ENCODE measurements around the gene IRF4.

The IRF4 gene

DNA sequence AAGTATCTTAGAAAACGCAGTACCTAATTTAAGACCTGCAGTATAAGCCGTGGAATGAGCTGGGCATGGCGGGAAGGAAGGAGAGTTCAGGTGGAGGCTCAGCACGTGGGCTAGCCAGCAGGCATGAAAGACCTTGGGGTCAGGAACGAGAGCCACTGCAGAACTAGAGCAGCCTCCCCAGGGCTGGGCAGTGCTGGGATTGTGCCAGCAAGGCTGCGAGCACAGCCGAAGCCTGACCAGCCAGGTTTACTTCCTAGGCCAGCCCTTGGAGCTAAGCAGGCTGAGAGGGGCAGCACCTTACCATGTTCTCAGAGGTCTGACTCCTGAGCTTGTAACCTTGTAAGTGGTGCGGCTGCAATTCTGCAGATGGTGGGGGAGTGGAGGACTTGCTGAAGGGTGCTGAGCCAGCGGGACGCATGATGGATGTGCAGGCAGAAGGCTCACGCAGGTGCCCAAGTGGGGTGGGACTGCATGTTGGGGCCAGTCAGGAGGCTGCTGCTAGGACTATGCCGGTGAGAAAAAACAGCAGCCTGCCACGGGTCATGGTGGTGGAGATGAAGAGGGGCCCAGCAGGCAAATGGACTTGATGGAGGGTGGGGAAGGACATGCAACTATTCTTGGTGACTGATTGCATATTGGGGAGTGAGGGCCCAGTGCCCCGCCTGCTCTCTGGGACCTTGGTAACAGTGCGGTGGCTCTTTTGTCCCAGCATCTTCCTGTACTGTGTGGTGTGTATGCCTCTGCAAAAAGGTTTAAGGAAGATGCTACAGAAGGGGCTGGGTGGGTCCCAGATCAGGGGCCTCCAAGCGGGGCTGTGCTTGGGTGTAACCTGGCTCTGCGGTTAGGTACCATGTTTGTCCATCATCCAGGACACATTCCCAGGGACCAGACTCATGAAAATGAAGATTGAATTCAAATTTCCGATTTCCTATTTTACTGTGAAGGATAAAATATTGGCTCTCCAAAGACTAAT is 37.6 kb upstream of the IRF4 start:
- DNase-seq = no peak

DNA sequence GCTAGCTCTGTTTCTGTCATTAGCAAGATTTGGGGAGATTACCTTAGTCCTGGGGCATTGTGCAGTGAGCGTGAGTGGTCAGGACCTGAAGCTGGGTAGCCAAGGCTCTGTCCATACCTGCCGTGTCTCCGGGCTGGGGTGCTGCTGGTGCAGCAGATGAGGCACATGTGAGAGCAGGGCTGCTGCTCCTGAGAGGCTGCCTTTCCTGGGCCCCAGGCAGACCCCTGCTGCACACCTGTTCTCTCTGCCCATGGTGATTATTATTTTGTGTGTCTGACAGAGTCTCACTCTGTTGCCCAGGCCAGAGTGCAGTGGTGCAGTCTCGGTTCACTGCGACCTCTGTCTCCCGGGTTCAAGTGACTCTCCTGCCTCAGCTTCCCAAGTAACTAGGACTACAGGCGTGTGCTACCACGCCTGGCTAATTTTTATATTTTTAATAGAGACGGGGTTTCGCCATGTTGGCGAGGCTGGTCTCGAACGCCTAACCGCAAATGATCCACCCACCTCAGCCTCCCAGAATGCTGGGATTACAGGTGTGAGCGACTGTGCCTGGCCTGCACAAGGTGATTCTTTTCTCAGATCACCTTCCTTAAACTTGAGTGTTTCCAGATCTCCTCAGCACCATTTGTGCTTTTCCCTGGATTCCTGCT is 36.8 kb upstream of the IRF4 start:
- DNase-seq = no peak

DNA sequence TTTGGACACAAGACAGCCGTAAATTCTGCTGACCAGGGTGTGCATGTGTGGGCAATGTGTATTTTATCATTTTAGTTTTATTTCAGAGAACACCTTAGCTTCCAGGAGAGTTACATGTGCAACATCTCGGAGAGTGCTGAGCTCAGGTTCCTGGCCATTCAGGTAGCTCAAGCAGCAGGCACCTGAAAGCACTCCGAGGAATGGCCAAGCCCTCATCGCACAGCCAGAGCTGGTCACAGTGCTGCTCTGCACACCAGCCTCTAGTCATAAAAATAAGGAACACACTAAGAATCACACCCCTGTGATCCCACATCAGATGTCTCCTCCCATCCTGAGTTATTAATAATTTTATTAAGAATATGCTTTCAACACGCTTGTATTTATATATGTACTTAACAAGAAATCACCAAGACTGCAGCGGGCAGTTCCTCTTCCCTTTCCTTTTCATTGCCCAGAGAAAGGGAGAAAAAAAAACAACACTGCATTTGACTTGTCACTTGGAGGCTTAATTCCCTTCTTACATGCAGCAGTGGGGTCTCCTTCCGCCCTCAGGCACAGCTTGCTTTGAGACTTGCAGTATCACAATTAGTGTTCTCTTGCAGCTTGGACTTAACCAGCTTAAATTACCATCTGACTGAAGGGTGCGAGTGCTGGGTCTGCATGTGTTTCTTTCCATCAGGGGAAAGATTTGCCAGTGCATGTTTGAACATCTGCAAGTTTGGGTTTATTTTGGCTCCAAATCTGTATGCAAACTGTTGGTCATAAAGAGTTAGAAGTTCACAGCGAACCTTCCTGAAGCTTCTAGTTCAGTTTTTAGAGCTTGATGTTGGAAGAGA is 36.0 kb upstream of the IRF4 start:
- DNase-seq = no peak

DNA sequence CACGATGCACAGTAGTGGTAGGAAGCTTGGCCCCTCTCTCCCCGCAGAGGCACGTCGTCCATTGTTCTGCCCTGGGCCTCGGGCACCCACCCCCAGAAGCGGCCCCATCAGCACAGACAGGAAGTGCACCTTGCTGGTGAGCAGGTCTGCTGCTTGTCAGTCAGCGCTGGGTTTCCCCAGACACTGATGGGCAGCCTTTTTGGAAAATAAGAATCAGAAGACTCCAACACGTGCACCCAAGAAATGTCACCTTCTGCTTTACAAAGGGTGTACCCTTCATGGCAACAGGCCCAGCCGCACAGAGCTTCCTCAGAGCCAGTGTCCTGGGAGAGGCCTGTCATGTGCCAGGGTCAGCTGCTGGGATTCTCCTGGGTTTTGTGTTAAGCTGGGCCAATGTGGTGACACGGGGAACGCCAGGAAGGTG is 34.7 kb upstream of the IRF4 start:
- no peak for DNase-seq

DNA sequence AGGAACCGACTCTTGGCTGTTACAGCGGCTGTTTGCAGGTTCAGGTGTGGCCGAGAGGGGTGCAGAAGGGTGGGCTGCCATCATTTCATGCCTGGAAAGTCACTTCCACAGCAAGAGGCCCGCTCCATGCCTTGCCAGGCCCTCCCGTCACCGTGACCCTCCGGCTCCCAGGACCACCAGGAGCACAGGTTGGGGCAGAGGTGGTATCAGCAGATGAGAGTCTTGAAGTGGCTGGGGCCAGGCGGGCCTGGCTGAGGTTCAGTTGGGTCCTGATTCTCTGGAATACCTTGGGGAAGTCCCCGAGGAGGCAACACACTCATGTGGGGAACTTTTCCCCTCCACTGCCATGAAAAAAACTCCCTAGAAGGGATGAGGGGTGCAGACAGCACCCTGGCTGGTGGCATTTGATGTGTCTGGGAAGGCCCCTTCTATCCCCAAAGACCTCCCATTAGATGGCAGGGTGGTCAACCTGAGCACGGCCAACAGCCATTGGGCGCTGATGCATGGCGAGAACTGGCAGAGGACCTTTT is 34.2 kb upstream of the IRF4 start:
- no peak for DNase-seq

DNA sequence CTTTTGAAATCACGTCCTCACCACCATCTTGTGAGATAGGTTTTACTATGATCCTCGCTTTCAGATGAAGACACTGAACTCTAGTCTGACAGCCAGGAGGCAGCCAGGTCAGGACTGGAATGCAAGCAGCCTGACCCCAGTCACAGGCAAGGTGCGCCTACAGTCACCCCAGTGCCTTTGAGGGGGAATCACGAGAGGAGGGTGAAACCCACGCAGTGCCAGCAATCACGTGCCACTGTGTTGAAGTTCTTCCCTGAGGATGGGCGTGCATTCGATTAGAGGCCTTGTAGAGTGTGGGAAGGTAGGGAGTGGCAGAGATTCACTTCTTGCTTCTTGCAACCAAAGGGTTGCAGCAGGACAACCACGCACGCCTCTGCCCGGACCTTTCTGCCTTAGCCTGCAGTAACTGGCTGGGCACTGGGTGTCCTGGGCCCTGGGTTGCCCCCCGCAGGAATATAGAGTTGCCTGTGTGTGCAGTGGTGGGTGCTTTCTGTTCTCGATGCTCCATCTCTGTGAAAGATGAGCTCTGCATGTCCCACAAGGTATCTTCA is 33.7 kb upstream of the IRF4 start:
- no peak for DNase-seq

DNA sequence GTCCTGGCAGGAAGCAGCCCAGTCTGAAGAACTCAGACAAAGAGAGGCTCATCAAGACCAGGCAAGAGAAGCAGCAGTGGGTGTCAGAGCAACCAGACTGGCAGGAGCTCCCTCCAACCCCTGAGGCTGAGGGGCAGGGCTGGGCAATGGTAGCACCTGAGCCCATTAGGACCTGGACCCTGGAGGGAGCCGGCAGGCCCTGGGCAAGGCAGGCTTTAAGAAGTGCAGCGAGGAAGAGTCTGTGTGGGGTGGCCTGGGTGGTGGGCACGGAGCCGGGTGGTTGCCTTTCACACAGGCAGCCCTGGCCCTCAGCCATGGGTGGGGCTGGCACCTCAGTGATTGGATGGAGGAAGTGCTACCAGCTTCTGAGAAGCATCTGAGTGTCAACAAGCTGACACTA is 33.1 kb upstream of the IRF4 start:
- no peak for DNase-seq

DNA sequence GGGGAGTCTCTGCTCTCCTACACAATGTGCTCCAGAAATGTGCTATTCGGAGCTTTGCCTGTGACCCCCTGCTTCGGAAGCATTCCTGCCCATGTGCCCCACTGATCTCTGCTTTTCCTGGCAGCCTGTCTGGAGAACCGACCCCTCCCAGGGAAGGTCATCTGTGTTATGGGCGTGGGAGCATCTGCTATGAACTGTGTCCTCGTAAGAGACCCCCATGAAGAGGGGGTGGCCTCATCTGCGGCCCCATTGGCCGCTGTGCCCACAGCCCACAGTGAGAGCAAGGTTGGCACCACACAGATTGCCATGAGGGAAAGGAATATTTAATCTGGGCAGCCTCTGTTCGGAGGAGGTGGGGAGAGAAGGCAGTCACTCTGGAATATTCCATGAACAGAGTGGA is 32.7 kb upstream of the IRF4 start:
- DNase-seq = no peak

DNA sequence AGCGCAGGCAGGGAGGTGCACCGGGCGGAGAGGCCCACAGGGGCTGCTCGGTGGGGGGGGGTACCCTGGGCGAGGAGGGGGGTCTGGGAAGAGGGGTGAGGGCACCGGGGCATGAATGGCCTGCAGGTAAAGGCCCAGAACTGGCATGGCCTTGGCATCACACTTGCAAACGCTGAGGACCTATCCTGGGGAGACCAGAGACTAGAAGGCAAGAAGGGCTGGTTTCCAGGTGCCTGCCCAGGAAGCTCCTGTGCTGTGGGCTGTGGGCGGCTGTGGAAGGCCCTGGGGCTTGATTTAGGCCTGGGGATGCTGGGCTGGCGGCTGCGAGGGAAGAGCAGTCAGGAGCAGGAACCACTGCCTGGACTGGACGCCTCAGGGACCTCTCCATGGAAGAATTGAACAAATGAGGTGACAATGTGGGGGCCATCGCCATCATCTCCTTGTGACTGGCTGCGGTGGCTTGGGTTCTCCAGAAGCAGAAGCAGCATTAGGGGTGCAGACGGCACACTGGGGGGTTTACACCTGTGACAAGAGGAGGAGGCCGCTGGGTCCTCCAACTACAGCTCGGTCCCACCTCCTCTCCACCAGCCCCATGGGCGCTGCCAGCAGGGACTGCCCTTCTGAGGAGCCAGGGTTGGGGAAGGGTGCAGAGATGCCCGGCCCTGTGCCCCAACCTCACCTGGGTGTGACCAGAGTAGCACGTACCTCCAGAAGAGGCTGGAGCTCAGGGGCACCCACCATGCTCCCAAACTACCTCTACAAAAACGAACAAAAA is 32.1 kb upstream of the IRF4 start:
- DNase-seq = no peak

DNA sequence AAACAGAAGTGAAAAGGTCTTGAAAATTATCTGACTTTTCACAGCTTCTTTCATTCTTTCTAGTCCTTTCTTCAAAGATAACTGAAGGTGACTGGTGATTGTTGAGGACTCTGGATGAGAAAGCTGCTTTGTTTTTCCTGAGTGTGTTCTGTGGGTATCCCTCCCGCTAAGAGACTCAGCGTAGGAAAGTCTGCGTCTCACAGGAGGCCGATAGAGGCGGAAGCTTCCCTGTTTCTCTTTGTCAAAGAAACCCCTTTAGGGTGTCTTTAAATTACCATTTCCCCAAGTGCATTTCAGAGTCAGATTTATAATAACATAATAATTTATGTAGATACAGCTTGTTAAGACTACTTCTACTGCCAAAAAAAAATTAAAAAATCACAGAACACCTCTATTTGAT is 31.2 kb upstream of the IRF4 start:
- no peak for DNase-seq

DNA sequence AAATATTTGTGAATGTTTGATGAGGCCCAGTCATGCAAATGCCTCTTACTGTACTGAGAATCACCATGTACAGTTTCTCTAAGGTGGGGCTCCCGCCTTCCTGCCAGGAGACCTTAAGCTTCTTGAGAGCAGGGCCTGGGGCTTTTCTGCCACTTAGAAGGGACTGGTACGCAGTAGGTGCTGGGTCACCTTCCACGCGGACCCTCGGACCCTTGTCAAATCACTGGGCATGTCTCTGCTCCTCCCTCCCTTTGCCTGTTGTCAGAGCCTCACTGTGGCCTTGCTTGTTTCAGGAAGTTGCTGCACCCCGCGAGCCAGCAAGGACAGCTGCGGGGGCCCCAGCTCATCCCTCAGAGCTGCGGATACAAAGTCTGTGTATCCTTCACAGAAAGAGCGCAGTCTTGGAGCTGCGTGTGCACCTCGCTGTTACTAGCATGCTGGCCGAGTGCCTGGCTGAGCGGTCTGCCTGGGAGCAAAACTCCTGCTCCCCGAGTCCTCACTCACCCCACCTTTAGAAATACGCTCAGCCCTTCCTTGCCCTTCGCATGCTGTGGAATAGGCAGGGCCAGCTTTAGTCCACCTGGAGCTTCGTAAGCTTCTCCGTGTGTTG is 30.7 kb upstream of the IRF4 start:
- DNase-seq = no peak

DNA sequence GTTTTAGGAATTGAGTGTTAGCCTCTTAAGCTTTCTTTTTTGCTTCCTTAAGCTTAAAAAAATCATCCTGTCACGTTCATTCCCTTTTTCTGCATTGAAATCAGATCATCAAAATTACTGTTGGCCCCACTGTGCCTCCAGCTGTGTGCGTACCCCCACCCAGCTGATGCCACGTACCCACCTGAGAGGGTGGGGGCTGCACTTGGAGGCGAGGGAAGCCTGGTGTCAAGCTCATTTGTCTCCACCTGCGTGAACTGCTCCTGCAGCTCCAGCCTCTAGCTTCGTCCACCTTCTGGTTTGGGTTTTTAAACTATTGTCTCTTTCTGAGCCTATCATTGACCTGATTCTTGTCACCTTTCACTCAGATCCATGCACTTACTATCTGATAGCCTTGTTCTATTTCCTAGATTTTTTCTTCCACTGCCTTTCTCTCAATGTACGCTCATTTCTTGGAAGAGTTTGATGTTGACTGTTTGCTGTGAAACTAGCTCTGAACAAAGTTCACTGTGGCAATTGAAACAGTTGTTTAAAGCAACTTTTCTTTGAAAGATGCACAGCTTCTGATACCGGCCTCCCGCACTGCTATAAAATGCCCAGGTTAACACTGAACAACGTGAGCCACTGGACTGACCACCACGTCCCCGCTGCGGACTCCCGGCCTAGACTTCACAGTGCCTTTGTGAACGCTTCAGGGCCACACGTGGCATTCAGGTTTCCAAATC is 30.0 kb upstream of the IRF4 start:
- no peak for DNase-seq

DNA sequence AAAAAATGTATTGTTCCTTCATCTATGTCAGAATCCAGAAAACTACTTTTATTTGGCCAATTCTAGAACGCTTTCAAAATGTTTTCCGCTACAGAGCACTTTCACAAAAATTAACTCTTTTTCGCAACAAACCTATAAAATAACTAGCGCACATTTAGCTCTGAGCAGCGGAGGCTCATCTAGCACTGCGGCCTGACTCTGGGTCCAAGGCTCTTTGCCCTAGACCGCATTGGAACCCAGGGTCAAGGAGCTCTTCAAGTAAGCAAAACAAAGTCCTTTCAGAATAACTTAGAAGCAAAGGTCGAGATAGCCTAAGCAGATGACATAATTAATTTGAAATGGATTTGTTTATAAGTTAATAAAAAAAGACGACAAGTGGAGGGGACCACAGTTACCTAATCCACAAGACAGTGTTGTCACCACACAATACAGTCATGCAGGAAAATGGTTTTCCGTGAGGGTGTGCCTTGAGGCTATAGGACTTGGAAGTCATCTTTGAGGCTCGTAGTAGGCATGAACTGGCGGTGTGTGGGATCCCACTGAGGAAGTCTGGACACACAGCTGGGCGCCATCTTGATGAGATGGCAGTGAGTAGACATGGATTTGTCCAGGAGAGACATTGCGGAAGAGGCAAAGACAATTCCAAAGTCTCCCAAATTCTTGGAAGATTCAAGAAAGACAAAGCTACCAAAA is 29.2 kb upstream of the IRF4 start:
- no peak for DNase-seq

DNA sequence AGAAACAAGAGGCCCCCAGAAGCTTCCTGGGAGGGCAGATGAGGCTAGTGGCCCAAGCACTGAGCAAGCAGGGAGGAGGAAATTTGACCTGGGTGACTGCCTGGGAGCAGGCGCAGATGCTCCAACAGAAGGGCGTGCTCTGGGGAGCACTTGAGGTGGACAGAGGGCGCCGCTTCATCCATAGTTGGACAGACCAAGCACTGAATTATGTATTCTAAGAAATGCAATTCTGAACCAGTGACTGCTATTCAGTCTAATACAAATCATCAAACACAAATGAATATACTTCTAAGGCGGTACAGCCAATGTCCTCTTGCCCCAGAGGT is 28.7 kb upstream of the IRF4 start:
- DNase-seq = no peak

DNA sequence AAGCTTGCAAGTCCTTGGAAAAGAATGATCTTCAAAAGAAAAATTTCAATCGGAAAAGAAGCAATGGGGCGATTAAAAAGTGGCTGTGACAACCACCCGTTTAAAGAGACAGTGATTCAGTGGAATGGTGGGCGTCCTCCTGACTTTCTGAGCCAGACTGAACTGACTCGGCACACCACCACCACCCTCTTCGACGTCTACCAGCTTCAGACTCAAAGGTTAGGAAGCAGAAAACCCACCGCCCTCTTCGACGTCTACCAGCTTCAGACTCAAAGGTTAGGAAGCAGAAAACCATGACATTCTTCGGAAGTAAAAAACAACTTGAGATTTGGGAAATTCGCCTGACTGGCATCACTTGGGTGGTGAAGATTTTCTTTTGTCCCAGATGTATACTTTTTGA is 28.3 kb upstream of the IRF4 start:
- DNase-seq = no peak

DNA sequence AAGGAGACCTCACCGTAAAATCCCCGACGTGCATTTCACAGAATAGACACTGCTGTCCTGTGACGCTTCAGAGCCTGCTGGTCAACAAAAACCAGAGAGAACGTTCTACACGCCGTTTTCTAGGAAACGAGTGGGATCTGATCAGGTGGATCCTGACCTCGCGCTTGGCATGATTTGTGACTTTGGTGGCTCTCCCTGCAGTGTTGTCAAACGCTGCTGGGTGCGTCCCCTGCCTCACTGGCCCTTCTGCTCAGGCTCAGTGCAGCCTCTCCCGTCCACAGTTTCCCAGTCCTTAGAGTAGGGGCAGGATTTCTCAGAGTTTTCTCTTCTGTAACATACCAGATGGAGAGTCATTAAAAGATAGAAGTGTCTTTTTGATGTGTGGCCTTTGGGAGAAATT is 27.6 kb upstream of the IRF4 start:
- DNase-seq = no peak

DNA sequence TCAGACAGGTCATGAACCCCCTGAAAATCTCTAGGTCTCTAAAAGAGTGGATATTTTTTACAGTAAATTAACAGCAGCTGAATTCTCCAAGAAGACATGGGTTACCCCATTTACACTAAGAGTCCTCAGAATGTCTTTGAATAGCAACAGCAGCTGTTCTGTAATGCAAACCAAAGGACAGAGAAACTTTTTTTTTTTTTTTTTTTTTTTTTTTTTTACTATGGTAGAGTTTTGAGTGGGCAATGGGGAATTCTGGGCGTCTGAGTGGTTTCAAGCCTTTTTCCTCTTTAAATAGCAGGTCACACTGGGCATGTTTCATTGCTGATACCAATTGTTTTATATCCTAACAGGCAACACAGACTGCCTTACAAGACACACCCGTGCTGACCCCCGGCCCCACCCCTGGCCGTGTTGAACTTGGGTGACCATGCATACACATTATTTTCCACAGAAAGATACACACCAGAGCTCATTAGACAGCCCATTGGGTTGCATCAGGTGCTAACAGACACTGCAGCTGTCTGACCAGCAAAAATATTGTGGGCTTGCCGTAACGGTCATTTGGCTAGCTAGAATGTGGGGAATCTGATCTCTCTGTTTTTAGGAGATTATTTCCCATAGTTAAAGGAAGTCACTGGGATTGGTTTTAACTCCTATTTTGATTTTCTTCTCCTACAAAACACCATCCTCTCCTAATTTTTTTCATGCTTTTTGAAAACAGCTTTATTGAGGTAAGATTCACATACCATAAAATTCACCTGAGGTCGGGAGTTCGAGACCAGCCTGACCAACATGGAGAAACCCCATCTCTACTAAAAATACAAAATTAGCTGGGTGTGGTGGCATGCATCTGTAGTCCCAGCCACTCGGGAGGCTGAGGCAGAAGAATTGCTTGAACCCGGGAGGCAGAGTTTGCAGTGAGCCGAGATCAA is 26.7 kb upstream of the IRF4 start:
- DNase-seq = no peak

DNA sequence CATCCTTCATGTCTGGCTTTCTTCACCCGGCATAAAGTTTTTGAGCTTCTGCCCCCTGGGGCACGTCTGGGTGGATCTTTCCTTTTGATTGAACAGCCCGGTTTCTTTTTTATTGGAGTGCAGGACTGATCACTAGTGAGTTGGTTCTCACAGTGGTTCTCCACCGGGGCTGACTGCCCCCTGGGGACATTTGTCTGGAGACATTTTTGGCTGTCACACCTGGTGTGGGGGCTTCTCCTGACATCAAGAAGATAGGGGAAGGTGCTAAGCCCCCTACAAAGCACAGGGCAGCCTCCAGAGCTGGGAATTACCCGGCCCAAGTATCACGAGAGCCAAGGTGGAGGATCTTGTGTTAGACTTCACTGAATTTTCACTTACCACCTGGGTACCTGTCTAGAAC is 25.7 kb upstream of the IRF4 start:
- no peak for DNase-seq

Data from NCI-H1417 treated with DMSO at 0.1 percent for 48 hours (cell line).